ENCODE data around the gene PHF23.

Gene PHF23

GRCh38 chr17:7239091-7240027 lies at the start of gene PHF23:
Gene PHF23 (minus strand): TSS chr17:7239457. CDS start chr17:7239279, 178 bp downstream.
- DNase-seq: peak; percentile 100

GRCh38 chr17:7285679-7286078 lies 46.4 kb upstream of the PHF23 start:
- DNase-seq: no peak

GRCh38 chr17:7284911-7285310 lies 45.7 kb upstream of the PHF23 start:
- no peak for DNase-seq

- no peak for DNase-seq
These were observed 44.4 kb upstream of the PHF23 start for GRCh38 chr17:7283471-7284216.

GRCh38 chr17:7282752-7283321 lies 43.6 kb upstream of the PHF23 start:
- peak; percentile 78 for DNase-seq

- DNase-seq: no peak
These were observed 42.9 kb upstream of the PHF23 start for GRCh38 chr17:7281953-7282751.

GRCh38 chr17:7281074-7281952 lies 42.1 kb upstream of the PHF23 start, which contains the start of gene SLC2A4:
Gene SLC2A4 (plus strand): TSS chr17:7281718. CDS start chr17:7281935, 217 bp downstream.
- peak; percentile 99 for DNase-seq

GRCh38 chr17:7280519-7281073 lies 41.3 kb upstream of the PHF23 start:
- DNase-seq: peak; percentile 96

- no peak for DNase-seq
These were observed 40.2 kb upstream of the PHF23 start for GRCh38 chr17:7279448-7279847.

- DNase-seq: peak; percentile 18
These were observed 27.5 kb upstream of the PHF23 start for GRCh38 chr17:7266784-7267183.

GRCh38 chr17:7263801-7264078 lies 24.5 kb upstream of the PHF23 start:
- DNase-seq: no peak

GRCh38 chr17:7262935-7263800 lies 23.9 kb upstream of the PHF23 start:
- DNase-seq: peak; percentile 83

- no peak for DNase-seq
These were observed 23.1 kb upstream of the PHF23 start, which contains the start of gene CLDN7 for GRCh38 chr17:7262192-7262934. Gene CLDN7 (minus strand): TSS chr17:7262478. CDS start chr17:7262043, 435 bp downstream.

GRCh38 chr17:7261379-7262191 lies 22.3 kb upstream of the PHF23 start:
- no peak for DNase-seq

GRCh38 chr17:7260651-7261378 lies 21.6 kb upstream of the PHF23 start:
- DNase-seq: peak; percentile 71

- no peak for DNase-seq
These were observed 20.9 kb upstream of the PHF23 start for GRCh38 chr17:7260151-7260550.

GRCh38 chr17:7259555-7259889 lies 20.3 kb upstream of the PHF23 start:
- DNase-seq: no peak
